SU-DHL-6 (cell line): ENCODE results near the gene CPNE4.

Source experiments
- H2AFZ ChIP-seq: fragments of 200-600 bp; sonication (generic); 2 replicates; pipeline ENCODE4 v1.6.1; 2014; ENCODE audit warnings: low read depth, mild to moderate bottlenecking, moderate library complexity, mixed read lengths, antibody characterized with exemption, low read length; ENCODE audit not compliant: severe bottlenecking
- H3F3A ChIP-seq: fragments of 200-600 bp; shearing (Covaris generic); 2 replicates; pipeline ENCODE4 v1.6.0; 2016; ENCODE audit warnings: antibody characterized with exemption, mild to moderate bottlenecking; ENCODE audit not compliant: insufficient read depth
- H3K27ac ChIP-seq: fragments of 200-600 bp; sonication (generic); 2 replicates; pipeline ENCODE4 v1.5.1; 2016; ENCODE audit warnings: low read depth, mild to moderate bottlenecking, low read length, moderate library complexity, mixed read lengths
- H3K27me3 ChIP-seq: fragments of 200-600 bp; sonication (generic), shearing (Covaris generic); 2 replicates; pipeline ENCODE4 v1.6.0; 2014; ENCODE audit warnings: mild to moderate bottlenecking, low read length
- H3K36me3 ChIP-seq: fragments of 200-600 bp; sonication (generic); 2 replicates; pipeline ENCODE4 v1.6.1; 2014; ENCODE audit warnings: mild to moderate bottlenecking, low read length, mixed read lengths
- H3K4me2 ChIP-seq: fragments of 300-600, 200-600 bp; shearing (Covaris generic), sonication (generic); 2 replicates; pipeline ENCODE4 v1.6.0; 2014; ENCODE audit warnings: low read length, low read depth, mild to moderate bottlenecking; ENCODE audit not compliant: poor library complexity, severe bottlenecking
- H3K4me3 ChIP-seq: fragments of 200-600 bp; sonication (generic); 2 replicates; pipeline ENCODE4 v1.5.1; 2014; ENCODE audit warnings: antibody characterized with exemption, low read length, mild to moderate bottlenecking, mixed read lengths; ENCODE audit not compliant: insufficient read depth, poor library complexity, severe bottlenecking
- H3K79me2 ChIP-seq: fragments of 200-600 bp; sonication (generic); 2 replicates; pipeline ENCODE4 v1.6.1; 2014; ENCODE audit warnings: mild to moderate bottlenecking, low read length, moderate library complexity; ENCODE audit not compliant: insufficient read depth
- H3K9ac ChIP-seq: fragments of 200-600 bp; sonication (generic); 2 replicates; pipeline ENCODE4 v1.7.0; 2014; ENCODE audit warnings: mild to moderate bottlenecking, low read length
- H3K9me2 ChIP-seq: fragments of 200-600 bp; sonication (generic); replicated peaks from 2 replicates; pipeline ENCODE4 v1.6.1; 2014; ENCODE audit warnings: low read length; ENCODE audit not compliant: insufficient read depth
- H3K9me3 ChIP-seq: fragments of 200-600 bp; sonication (generic); 2 replicates; pipeline ENCODE4 v1.6.1; 2014; ENCODE audit warnings: low read length, mixed read lengths; ENCODE audit not compliant: insufficient read depth
- H4K20me1 ChIP-seq: fragments of 200-600 bp; sonication (generic); 2 replicates; pipeline ENCODE4 v1.6.1; 2014; ENCODE audit warnings: low read depth, mild to moderate bottlenecking, antibody characterized with exemption, low read length, moderate library complexity, mixed read lengths
- EZH2phosphoT487 ChIP-seq: fragments of 200-600 bp; sonication (generic), shearing (Covaris generic); conservative IDR thresholded peaks from 2 replicates; pipeline ENCODE4 v1.6.1; 2018; ENCODE audit warnings: mild to moderate bottlenecking, antibody characterized with exemption, low read length, moderate library complexity, mixed read lengths
- TF ChIP-seq, protein P1 (sequence below): fragments of 200-600 bp; sonication (generic); IDR thresholded peaks from one replicate; pipeline ENCODE4 v1.5.1; 2017; ENCODE audit warnings: antibody characterized with exemption, mild to moderate bottlenecking, low read length, moderate library complexity; ENCODE audit not compliant: insufficient read depth, poor library complexity, severe bottlenecking

The CPNE4 gene

DNA sequence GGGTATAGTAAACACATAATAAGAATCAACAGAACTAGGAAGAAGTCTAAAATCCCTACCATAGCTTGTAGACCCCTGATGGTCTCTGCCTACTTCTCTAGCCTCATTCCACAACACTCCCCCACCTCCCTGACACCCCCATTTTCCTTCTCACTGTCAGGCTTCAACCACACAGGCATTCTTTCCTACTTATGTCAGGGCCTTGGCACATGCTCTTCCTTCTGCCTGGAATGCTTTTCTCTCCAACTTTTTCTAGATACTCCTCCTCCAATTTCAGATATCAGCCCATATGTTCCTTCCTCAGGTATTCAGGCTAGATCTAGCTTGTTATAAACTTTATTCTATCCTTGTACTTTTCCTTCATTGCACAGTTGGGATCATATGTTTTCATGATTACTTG, 426.1 kb downstream of the CPNE4 start:
- H3K9me3 ChIP-seq: no peaks in the 10 kb centered on the region
- no peak overlapping the region for H3K9ac ChIP-seq
- no peaks in the 10 kb centered on the region for H3K79me2 ChIP-seq
- H3K4me2 ChIP-seq: no peak overlapping the region
- H3K4me3 ChIP-seq: no peak overlapping the region
- H3K27ac ChIP-seq: no peak overlapping the region
- no peak overlapping the region for H2AFZ ChIP-seq
- TF ChIP-seq, protein P1, sequence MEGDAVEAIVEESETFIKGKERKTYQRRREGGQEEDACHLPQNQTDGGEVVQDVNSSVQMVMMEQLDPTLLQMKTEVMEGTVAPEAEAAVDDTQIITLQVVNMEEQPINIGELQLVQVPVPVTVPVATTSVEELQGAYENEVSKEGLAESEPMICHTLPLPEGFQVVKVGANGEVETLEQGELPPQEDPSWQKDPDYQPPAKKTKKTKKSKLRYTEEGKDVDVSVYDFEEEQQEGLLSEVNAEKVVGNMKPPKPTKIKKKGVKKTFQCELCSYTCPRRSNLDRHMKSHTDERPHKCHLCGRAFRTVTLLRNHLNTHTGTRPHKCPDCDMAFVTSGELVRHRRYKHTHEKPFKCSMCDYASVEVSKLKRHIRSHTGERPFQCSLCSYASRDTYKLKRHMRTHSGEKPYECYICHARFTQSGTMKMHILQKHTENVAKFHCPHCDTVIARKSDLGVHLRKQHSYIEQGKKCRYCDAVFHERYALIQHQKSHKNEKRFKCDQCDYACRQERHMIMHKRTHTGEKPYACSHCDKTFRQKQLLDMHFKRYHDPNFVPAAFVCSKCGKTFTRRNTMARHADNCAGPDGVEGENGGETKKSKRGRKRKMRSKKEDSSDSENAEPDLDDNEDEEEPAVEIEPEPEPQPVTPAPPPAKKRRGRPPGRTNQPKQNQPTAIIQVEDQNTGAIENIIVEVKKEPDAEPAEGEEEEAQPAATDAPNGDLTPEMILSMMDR: no peak
- TF ChIP-seq EZH2phosphoT487: no peak
- H3K36me3 ChIP-seq: no peaks in the 10 kb centered on the region
- H4K20me1 ChIP-seq: no peaks in the 10 kb centered on the region
- no peaks in the 10 kb centered on the region for H3F3A ChIP-seq
- no peaks in the 10 kb centered on the region for H3K9me2 ChIP-seq
- H3K27me3 ChIP-seq: no peaks in the 10 kb centered on the region

DNA sequence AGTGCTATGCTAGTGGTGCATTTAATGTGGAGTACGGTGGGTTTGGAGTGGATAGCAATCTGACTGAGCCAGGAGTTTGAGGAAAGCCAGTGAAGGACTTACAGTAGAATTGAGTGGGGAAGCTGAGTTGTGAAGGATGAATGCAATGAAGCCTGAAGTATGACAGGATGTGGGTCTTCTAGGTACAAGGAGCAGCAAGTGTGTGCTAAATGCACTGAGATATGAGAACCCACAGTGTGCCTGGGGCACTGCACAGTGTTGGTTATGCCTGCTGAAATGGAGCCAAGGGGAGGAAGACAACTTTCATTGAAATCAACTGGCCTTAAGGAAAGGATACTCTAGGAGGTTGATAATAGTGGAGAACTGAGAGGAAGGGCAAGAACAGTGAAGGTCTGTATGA, 426.5 kb downstream of the CPNE4 start:
- H3K36me3 ChIP-seq: no peaks in the 10 kb centered on the region
- H3F3A ChIP-seq: no peaks in the 10 kb centered on the region
- H3K9me3 ChIP-seq: no peaks in the 10 kb centered on the region
- no peaks in the 10 kb centered on the region for H3K27me3 ChIP-seq
- H4K20me1 ChIP-seq: no peaks in the 10 kb centered on the region
- TF ChIP-seq, protein P1: no peak
- no peak for TF ChIP-seq EZH2phosphoT487
- H3K9me2 ChIP-seq: no peaks in the 10 kb centered on the region
- no peak overlapping the region for H3K4me2 ChIP-seq
- no peaks in the 10 kb centered on the region for H3K79me2 ChIP-seq
- no peak overlapping the region for H2AFZ ChIP-seq
- H3K27ac ChIP-seq: no peak overlapping the region
- no peak overlapping the region for H3K4me3 ChIP-seq
- H3K9ac ChIP-seq: no peak overlapping the region

DNA sequence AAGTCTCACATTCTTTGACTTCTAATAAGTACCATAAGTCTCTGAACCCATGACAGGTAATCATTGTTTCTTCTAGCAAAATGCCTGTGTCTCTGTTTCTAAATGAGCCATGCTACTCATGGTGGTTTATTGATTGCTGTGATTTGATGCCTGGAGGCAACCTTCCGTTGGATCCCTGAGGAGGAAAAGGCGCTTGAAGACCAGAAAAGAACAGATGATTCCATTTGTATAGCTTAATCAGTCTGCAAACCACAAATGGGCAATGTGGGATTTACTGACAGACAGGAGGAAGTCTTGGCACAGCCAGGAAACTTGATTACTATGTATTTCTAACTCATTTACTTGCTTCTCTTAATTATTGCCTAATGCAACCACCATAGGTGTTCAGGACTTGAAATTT, 428.9 kb downstream of the CPNE4 start:
- no peaks in the 10 kb centered on the region for H3K36me3 ChIP-seq

More for the DNA sequence above, 428.9 kb downstream of the CPNE4 start:
- no peaks in the 10 kb centered on the region for H3F3A ChIP-seq
- H3K27me3 ChIP-seq: no peaks in the 10 kb centered on the region
- H3K79me2 ChIP-seq: no peaks in the 10 kb centered on the region
- no peaks in the 10 kb centered on the region for H3K9me2 ChIP-seq
- H3K27ac ChIP-seq: no peak overlapping the region
- H3K9ac ChIP-seq: no peak overlapping the region
- no peak overlapping the region for H2AFZ ChIP-seq
- TF ChIP-seq EZH2phosphoT487: no peak
- TF ChIP-seq, protein P1: no peak
- H4K20me1 ChIP-seq: no peaks in the 10 kb centered on the region
- no peak overlapping the region for H3K4me3 ChIP-seq
- no peak overlapping the region for H3K4me2 ChIP-seq
- H3K9me3 ChIP-seq: no peaks in the 10 kb centered on the region
